PC-3 (cell line): ENCODE measurements around the gene ATP8A2.

Experiments used
- CTCF ChIP-seq: fragments of 300-600 bp; sonication (generic); conservative IDR thresholded peaks from 2 replicates; pipeline ENCODE4 v1.5.1; 2017; ENCODE audit warnings: antibody characterized with exemption, low read depth, mild to moderate bottlenecking, low read length
- EZH2 ChIP-seq: fragments of 300-600 bp; sonication (generic); IDR thresholded peaks from one replicate; pipeline ENCODE4 v1.6.1; 2017; ENCODE audit warnings: antibody characterized with exemption, mild to moderate bottlenecking, low read length; ENCODE audit not compliant: unreplicated experiment

DNA sequence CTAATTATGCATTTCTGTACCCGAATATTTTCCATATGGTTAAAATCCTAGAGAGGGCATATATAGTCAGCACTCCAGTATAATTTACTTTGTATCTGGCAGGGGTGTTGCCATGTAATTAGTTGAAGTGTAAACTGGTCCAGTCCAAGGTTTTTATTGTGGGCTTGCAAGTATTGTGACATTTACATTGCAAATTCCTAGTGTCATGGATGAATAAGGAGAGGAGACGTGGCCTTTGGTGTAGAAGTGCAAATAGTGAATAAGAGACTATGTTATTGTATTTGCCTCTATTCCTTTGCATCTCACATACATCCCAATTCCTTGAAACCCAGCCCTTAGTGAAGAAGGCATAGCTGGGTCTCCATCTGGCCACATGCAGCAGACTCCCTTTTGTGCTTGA, 330.6 kb downstream of the ATP8A2 start:
- no peak for TF ChIP-seq EZH2
- TF ChIP-seq CTCF = no peak
